Right renal cortex interstitium (tissue), 3 donors: ENCODE data around the gene CYBC1. TPM values are rescaled to one million over a fixed set of nuclear protein-coding genes. Genes with fewer than 3 reads are reported as not detected.

ENCODE experiments used
- DNase-seq, 3 donors: peaks; one replicate each; pipeline ENCODE4 v3.0.0-alpha.2; 2013; ENCODE audit warnings: low read depth in 3 of 3, low spot score in 2 of 3
- polyA plus RNA-seq, 3 donors: library from polyadenylated mRNA; unstranded; fragments of 120-200 nt; gene quantifications; one replicate each; pipeline ENCODE4 v1.2.1, GENCODE V29; 2013; ENCODE audit not compliant: insufficient read length in 3 of 3

CYBC1 gene
- polyA plus RNA-seq, 3 donors = 40.6 to 44.6 (median 44.6) TPM

DNA sequence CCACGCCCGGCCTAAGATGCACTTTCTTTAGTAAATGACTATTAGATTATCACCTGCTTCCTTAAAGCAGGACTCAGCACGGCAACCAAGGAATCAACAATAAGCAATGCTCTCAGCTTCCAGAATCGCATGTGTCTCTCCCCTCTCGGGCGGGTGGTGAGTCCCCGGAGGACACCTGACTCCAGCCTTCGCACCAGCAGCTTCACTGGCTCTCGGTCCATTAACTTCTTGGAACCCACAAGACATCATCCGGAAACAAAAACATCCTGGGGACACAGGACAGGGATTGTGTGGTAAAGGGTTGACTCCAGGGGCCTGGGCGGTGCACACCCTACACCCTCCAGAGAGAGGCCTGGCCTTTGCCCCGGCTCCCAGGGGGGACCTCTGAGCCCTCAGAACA is 56.3 kb downstream of the CYBC1 start:
- no peak for DNase-seq

DNA sequence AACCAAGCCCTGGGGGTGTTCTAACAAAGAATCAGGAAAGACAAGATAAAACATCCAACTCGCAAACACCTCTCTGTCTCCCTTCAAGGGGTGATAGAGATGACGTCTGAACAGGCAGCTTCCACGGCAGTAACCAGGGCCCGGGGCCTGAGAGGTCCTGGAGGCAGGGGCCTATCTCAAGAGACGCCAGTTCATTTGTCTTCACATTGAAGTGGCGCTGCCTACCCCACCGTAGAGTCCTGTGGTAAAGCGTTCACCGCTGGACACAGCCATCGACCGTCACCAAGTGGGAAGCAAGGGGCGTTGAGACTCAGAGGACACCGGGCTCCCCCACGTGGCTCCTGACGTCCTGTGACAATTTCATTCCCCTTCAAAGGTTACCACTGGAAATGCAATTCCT is 57.6 kb downstream of the CYBC1 start:
- no peak for DNase-seq

Other genes with a start within 250 kb of the CYBC1 start
- gene CCDC57, start 237.9 kb downstream of the CYBC1 start, polyA plus RNA-seq = 10 to 100 TPM; 31.9 to 35.2 (median 35.0) TPM
- 1 to 10 TPM; 6.2 to 7.3 (median 6.3) TPM for gene SLC16A3, start 221.7 kb downstream of the CYBC1 start, polyA plus RNA-seq
- 100 to 1,000 TPM; 108 to 115 (median 112) TPM for gene CSNK1D, start 177.1 kb downstream of the CYBC1 start, polyA plus RNA-seq
- gene CD7, start 133.1 kb downstream of the CYBC1 start, polyA plus RNA-seq = under 1 TPM; 0.28 to 0.43 (median 0.31) TPM
- gene SECTM1, start 117.0 kb downstream of the CYBC1 start, polyA plus RNA-seq = 1 to 10 TPM; 1.2 to 1.7 (median 1.4) TPM
- not detected for gene TEX19, start 91.5 kb downstream of the CYBC1 start, polyA plus RNA-seq
- gene UTS2R, start 79.0 kb downstream of the CYBC1 start, polyA plus RNA-seq = under 1 TPM; 0.11 to 0.61 (median 0.41) TPM
- 10 to 100 TPM; 25.8 to 29.9 (median 28.5) TPM for gene HEXD, start 32.4 kb downstream of the CYBC1 start, polyA plus RNA-seq
- 10 to 100 TPM; 21.6 to 23.7 (median 22.0) TPM for gene OGFOD3, start 32.2 kb downstream of the CYBC1 start, polyA plus RNA-seq
- 10 to 100 TPM; 69.8 to 80.9 (median 79.2) TPM for gene NARF, start 8.0 kb upstream of the CYBC1 start, polyA plus RNA-seq
- 10 to 100 TPM; 35.2 to 37.9 (median 36.0) TPM for gene FOXK2, start 69.0 kb upstream of the CYBC1 start, polyA plus RNA-seq
- gene WDR45B, start 197.7 kb upstream of the CYBC1 start, polyA plus RNA-seq = 10 to 100 TPM; 88.7 to 98.3 (median 98.2) TPM
- gene RAB40B, start 247.9 kb upstream of the CYBC1 start, polyA plus RNA-seq = 10 to 100 TPM; 15.1 to 17.4 (median 17.2) TPM